HG02588 (cell line): ENCODE measurements around the gene SYN1.
A peak's percentile ranks its signal among the peaks of the same experiment; 100 is the strongest.

Source experiments
- ATAC-seq: cut with Tn5 transposase; IDR thresholded peaks from one replicate; pipeline ENCODE4 v1.9.1; 2021; ENCODE audit warnings: mild to moderate bottlenecking, moderate library complexity; ENCODE audit not compliant: unreplicated experiment

The SYN1 gene

GRCh38 chrX:47574547-47575301 lies 44.9 kb downstream of the SYN1 start:
- no peak for ATAC-seq

GRCh38 chrX:47574076-47574546 lies 45.5 kb downstream of the SYN1 start:
- no peak for ATAC-seq

- ATAC-seq, result no peak
These were observed 46.1 kb downstream of the SYN1 start for GRCh38 chrX:47573341-47574075.

- ATAC-seq, result no peak
These were observed 46.8 kb downstream of the SYN1 start for GRCh38 chrX:47572773-47573340.

- no peak for ATAC-seq
These were observed 47.8 kb downstream of the SYN1 start for GRCh38 chrX:47571896-47572295.

- no peak for ATAC-seq
These were observed 48.4 kb downstream of the SYN1 start for GRCh38 chrX:47571215-47571614.

GRCh38 chrX:47570794-47571193 lies 48.9 kb downstream of the SYN1 start:
- ATAC-seq, result no peak

GRCh38 chrX:47568656-47569295 lies 50.9 kb downstream of the SYN1 start:
- no peak for ATAC-seq

- no peak for ATAC-seq
These were observed 52.8 kb downstream of the SYN1 start for GRCh38 chrX:47566841-47567240.

GRCh38 chrX:47564438-47565085 lies 55.1 kb downstream of the SYN1 start:
- ATAC-seq, result no peak

- no peak for ATAC-seq
These were observed 55.8 kb downstream of the SYN1 start for GRCh38 chrX:47563801-47564315.

GRCh38 chrX:47562615-47563243 lies 56.9 kb downstream of the SYN1 start:
- ATAC-seq, result no peak

- no peak for ATAC-seq
These were observed 58.0 kb downstream of the SYN1 start for GRCh38 chrX:47561659-47562151.

- ATAC-seq, result peak; percentile 91
These were observed 58.6 kb downstream of the SYN1 start, which contains the start of gene ARAF for GRCh38 chrX:47560934-47561658. Gene ARAF (plus strand): TSS chrX:47561205. CDS start chrX:47562968, 1,763 bp downstream.

- no peak for ATAC-seq
These were observed 59.3 kb downstream of the SYN1 start for GRCh38 chrX:47560179-47560933.

- ATAC-seq, result no peak
These were observed 61.2 kb downstream of the SYN1 start for GRCh38 chrX:47558436-47558835.

- peak; percentile 89 for ATAC-seq
These were observed 63.5 kb downstream of the SYN1 start for GRCh38 chrX:47556045-47556623.

- ATAC-seq, result no peak
These were observed 76.2 kb downstream of the SYN1 start for GRCh38 chrX:47543496-47543895.
